Adrenal gland (tissue), 5 donors: ENCODE measurements around the gene ABAT.

Experiments
- POLR2A ChIP-seq, 2 donors: fragments of 450-650 bp; IDR thresholded peaks; one replicate each; pipeline ENCODE4 v1.6.1; 2017; ENCODE audit warnings: antibody characterized with exemption in 2 of 2, mild to moderate bottlenecking in 2 of 2, moderate library complexity in 1 of 2
- TF ChIP-seq, protein P1 (sequence below), 6 experiments: fragments of 450-650 bp in 4 of 6; fragments of 200-600 bp in 2 of 6; sonication (generic) in 1 of 6; IDR thresholded peaks; 1 replicate in 5 of 6; 2 replicates in 1 of 6; pipeline versions ENCODE4 v1.5.1 to v1.8.0; 2016 to 2021; ENCODE audit warnings: antibody characterized with exemption in 6 of 6, mild to moderate bottlenecking in 2 of 6, moderate library complexity in 1 of 6
- donor health status: DM: no; HTN: no; CAD: no.

DNA sequence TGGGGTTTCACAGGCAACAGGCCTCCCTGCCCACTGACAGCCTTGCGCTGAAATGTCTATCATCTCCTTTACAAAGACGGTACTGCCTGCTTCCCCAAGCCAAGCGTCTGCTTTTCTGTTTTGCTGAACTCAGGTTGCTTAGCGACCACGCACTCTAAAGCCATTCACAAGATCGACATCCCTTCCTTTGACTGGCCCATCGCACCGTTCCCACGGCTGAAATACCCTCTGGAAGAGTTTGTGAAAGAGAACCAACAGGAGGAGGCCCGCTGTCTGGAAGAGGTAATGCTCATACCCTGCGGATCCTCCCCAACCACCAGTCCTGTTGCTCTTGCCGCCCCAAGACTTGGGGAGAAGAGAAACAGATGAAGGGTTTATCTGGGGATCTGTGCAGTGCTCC is 94.3 kb downstream of the ABAT start:
- TF ChIP-seq, protein P1, sequence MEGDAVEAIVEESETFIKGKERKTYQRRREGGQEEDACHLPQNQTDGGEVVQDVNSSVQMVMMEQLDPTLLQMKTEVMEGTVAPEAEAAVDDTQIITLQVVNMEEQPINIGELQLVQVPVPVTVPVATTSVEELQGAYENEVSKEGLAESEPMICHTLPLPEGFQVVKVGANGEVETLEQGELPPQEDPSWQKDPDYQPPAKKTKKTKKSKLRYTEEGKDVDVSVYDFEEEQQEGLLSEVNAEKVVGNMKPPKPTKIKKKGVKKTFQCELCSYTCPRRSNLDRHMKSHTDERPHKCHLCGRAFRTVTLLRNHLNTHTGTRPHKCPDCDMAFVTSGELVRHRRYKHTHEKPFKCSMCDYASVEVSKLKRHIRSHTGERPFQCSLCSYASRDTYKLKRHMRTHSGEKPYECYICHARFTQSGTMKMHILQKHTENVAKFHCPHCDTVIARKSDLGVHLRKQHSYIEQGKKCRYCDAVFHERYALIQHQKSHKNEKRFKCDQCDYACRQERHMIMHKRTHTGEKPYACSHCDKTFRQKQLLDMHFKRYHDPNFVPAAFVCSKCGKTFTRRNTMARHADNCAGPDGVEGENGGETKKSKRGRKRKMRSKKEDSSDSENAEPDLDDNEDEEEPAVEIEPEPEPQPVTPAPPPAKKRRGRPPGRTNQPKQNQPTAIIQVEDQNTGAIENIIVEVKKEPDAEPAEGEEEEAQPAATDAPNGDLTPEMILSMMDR (IDR thresholded peaks at IDR 0.05): no peak
- no peak for TF ChIP-seq POLR2A (IDR thresholded peaks at IDR 0.05)
